T-helper 9 cell (primary cell): ENCODE data around the gene ABCD1.

Experiments
- DNase-seq: peaks from one replicate; pipeline ENCODE4 v3.0.0-alpha.2; 2020

The ABCD1 gene

GRCh38 chrX:153763989-153764755 is 39.5 kb downstream of the ABCD1 start, which contains the start of gene PLXNB3:
PLXNB3 (plus strand) TSS chrX:153764249; CDS start chrX:153765536, 1,287 bp downstream.
- DNase-seq, result peak; percentile 74

GRCh38 chrX:153764786-153765137 is 40.1 kb downstream of the ABCD1 start:
- DNase-seq, result no peak

- DNase-seq, result no peak
Observed at GRCh38 chrX:153765138-153766079, 40.8 kb downstream of the ABCD1 start.

GRCh38 chrX:153766098-153766817 is 41.6 kb downstream of the ABCD1 start:
- no peak for DNase-seq

- DNase-seq, result no peak
Observed at GRCh38 chrX:153766871-153767673, 42.4 kb downstream of the ABCD1 start.

GRCh38 chrX:153767674-153768055 is 43.0 kb downstream of the ABCD1 start:
- no peak for DNase-seq

GRCh38 chrX:153768311-153769157 is 43.9 kb downstream of the ABCD1 start:
- DNase-seq, result no peak

GRCh38 chrX:153769158-153769864 is 44.7 kb downstream of the ABCD1 start:
- no peak for DNase-seq

- DNase-seq, result no peak
Observed at GRCh38 chrX:153769865-153770600, 45.4 kb downstream of the ABCD1 start.

- no peak for DNase-seq
Observed at GRCh38 chrX:153770601-153771414, 46.2 kb downstream of the ABCD1 start.

GRCh38 chrX:153771415-153772315 is 47.0 kb downstream of the ABCD1 start:
- no peak for DNase-seq

- no peak for DNase-seq
Observed at GRCh38 chrX:153772316-153773217, 47.9 kb downstream of the ABCD1 start.

- no peak for DNase-seq
Observed at GRCh38 chrX:153773218-153773611, 48.6 kb downstream of the ABCD1 start.

- no peak for DNase-seq
Observed at GRCh38 chrX:153773741-153774575, 49.3 kb downstream of the ABCD1 start.

- DNase-seq, result no peak
Observed at GRCh38 chrX:153774576-153775292, 50.1 kb downstream of the ABCD1 start.
